ENCODE data around the gene SDC4. TPM values are rescaled to one million over a fixed set of nuclear protein-coding genes. Genes with fewer than 3 reads are reported as not detected.

Gene SDC4
- total RNA-seq, 1 donor from 2014 or later, result 26.9 TPM

DNA sequence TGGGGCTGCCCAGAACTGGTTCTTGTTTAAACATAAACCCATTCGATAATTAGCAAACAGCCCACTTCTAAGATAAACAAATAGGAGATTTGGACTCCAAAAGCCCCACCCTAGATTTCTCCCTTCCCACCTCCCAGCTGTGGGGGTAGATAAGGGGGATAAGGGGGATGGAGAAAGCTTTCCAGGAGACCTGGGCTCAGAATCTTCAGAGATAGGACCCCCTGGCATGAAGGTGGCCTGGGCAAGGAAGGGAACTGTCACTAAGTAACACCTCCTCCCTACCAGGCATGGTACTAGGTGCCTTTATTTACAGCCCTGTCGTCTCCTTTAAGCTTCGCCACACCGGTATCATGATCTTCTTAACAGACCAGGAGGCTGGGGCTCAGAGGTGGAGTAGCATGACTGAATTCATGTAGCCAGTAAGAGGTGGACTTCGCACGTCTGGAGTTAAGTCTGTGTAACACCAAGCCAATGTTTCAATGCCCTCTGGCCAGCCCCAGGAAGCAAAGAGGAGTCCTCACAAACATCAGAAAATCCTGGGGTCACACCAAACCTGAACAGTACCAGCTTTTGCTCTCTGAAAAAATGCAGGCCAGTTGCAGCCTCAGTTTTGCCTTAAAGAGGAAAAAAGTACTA lies 4.6 kb downstream of the SDC4 start:
- no peak for DNase-seq

DNA sequence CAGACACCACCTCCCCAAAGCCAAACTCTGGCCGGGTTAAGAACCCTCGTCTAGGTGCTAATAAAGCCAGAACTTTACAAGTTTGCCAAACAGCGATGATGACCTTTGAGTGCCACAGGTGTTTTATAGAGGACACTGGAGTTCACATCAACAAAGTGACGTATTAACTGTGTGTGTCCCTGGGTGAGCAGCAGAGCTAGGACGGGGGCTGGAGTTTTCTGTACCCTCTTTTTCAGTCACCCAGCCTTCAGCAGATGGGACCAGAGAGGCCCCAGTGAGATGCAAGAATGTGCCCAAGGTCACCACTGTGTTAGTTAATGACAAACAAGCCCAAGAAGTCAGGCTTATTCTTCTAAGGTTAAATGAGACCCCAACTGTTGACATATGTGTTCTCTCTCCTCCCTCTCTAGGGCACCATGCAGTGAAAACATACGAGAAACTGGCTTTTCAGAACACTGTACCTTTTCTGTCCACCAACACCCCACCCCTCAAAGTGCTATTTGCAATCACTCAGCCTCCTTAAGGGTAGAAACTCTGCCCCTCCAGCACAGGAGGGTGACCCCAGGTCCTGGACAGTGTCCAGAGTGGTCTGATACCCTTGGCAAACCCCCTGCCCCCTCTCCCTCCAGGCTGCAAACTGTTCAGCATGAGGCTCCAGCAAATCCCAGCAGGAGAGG lies 5.2 kb downstream of the SDC4 start:
- DNase-seq, result no peak

- DNase-seq, result peak; percentile 52
Measured at GRCh38 chr20:45341939-45342854, 6.0 kb downstream of the SDC4 start.

DNA sequence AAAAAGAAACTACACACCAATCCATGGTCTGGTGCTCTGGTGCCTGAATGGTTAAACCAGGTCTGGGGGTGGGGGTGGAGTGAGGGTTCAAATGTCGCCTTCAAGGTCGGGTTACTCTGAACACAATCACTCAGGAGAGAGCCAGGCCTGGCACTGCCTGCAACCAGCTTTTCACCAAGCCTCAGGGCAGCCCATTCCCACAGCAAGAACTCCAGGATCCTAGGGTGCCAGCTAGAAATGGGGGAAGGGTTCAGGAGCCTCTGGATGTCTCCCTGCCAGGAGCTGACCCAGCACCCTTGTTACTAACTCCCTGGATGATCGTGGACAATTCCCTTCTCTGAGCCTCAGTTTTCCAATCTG lies 6.7 kb downstream of the SDC4 start:
- no peak for DNase-seq

GRCh38 chr20:45340951-45341350 lies 7.3 kb downstream of the SDC4 start:
- DNase-seq, result no peak

DNA sequence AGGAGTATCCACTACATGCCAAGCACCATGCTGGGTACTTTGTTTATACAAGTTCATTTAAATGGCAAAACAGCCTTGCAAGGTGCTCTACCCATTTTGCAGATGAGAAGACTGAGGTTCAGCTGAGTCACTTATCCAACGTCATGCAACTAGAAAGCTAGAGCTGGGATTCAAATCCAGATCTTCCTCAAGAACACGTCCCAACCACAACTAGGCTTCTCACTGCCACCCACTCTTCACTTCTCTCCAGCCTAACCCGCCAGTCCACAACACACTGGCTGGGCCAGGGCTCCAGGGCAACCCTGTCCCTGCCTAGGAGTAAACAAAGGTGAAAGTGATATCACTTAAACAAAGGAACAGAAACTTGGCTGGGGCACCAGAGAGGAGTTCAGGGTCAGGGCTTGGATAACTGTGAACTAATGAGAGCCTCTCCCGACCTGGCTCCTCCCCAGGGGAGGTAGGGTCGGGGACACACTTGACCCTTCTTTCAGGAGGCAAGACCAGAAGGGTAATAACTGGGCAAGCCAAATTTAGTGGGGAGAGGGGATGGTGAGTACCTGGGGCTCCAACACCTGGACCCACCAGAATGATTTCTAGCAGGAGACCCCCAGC lies 7.9 kb downstream of the SDC4 start:
- no peak for DNase-seq

GRCh38 chr20:45339799-45340198 lies 8.4 kb downstream of the SDC4 start:
- no peak for DNase-seq

GRCh38 chr20:45339084-45339483 lies 9.1 kb downstream of the SDC4 start:
- DNase-seq, result no peak

DNA sequence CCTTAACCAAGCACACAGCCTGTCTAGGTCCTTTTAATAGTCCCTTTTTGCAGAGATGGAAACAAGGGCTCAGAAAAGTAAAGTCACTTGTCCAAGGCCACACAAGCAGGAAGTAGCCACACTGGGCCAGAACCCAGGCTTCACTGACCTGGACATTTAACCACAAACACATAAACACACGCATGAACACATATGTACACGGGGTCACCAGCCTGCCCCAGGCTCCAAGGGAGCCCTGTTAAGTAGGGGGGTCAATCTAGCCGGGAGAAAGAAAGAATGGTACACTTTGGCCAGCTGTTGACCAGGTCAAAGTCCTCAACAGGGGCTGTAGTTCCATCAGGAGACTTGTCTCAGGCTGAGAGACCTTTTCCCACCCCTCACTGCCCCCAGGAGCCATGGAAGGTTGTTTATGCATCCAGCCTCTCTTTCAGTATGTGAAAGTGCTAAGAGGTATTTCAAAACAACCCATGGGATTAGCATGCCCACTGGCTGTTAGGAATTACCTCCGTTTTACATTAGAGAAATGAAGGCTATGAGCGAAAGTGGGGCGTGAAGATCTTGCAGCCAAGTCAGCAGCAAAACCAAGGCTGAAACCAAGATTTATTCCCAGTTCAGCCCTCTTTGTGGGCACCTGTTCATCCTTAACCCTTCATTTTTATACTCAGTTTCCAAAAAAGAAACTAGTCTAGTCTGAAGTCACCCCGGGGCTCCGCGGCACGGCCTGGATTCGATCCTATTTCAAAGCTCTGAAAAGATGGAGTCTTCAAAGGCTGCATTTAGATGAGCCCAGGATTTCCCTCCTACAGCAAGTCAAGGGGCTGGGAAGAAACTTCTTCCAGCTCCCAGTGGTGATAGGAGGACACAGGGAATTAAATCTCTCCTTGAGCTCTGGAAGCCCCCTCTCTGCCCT lies 9.8 kb downstream of the SDC4 start:
- no peak for DNase-seq

DNA sequence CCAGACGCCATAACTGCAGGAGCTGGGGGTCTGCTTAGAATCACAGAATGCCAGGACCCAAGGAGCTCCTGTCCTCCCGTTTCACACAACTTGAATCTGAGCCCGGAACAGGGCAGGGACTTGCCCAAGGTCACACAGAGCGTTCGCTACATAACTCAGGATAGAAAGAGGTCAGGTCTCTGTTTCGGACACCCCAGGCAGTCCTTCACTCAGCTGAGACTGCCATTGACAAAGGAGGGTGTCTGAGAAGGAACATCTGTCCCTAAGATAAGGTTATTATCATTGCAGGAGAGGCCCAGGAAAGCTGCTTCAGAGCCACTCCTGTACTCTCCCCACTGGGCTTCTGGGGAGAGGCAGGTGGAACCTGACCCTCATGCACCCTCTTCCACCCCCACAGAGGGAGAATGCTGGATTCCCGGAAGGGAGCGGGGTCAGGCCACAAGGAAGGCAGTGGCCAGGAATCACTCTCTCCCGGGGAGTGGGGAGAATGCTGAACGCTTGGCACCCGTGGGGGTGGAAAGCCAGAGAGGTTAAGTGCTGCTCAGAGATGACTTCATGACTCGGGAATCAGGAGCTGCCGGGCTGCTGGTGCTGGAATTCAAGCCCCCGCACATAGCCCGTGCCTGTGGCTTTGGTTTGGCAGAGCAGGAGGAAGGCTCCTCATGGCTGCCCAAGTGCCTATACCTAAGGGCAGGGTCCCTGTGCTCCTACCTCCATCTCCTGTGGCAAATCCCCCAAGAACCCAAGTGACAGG lies 10.7 kb downstream of the SDC4 start:
- DNase-seq, result no peak

- DNase-seq, result no peak
Measured at GRCh38 chr20:45336530-45337366, 11.5 kb downstream of the SDC4 start.

GRCh38 chr20:45330476-45330875 lies 17.7 kb downstream of the SDC4 start:
- DNase-seq, result no peak

DNA sequence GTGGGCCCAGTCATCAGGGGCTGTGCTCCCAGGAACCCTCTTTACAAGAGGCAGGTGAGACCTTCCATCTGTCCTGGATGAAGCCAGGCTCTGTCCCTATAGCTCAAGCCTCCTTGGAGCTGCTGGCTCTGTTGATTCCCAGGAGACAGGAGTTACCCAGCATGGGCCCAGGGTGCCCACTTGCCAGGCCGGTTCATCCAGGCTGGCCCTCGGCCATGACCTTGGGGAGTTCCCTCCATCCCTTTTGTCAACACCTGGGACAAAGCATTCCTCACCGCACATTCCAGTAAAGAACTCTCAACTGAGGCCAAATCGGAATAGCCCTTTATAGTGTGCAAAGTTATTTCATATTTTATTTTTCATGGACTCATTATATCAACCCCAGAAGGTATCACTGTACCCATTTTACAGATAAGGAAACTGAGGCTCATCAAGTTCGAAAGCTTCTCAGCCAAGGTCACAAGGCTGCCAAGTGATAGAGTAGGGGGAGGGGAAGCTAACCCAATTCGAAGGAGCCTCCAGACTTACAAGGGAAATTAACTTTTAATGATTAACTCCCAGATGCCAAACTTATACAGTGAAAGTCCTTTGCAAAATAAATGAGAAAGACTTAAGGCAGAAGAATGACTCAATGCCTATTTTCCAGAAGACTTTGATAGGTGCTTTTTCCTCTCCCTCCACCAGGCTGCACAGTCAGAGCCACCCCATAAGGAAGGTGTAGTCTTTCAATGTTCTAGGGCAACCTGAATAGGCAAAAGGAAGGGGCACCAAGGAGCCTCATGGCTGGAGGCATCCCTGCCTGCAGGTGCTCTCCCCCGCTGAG lies 18.5 kb downstream of the SDC4 start:
- no peak for DNase-seq

GRCh38 chr20:45328451-45328850 lies 19.8 kb downstream of the SDC4 start:
- DNase-seq, result no peak

DNA sequence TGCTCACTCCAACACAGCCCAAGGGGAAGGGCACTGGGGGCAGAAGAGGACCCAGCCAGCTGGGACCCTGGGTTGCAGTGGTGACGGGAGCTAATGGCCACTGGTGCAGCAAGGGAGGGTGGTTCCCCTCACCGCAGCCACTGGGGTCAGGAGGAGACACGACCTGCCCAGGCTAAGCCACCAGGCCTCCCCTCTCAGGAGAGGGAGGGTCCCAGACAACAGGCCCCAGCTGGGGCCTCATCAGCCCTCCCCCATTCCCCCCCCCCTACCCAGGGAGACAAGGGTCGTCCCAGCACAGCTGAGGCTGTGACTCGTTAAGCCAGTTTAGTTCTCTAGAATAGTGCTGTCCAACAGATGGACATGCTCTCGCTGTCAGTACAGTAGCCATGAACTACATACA lies 22.9 kb downstream of the SDC4 start:
- DNase-seq, result no peak

DNA sequence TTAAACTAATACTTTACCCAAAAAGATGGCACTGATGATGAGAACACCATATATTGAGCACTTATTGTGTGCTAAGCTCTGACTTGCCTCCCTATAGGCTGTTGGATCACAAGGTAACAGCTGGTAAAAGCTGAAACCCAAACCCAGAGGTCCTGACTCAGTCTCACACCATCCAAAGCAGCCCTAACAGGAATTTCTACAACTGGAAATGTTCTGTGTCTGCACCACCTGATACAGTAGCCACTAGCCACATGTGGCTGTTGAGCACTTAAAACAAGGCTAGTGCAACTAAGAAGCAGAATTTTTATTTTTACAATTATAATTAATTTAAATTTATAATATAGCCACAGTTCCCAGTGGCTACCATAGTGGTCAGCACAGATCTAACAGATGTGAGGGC lies 24.5 kb downstream of the SDC4 start:
- DNase-seq, result no peak

GRCh38 chr20:45322952-45323383 lies 25.3 kb downstream of the SDC4 start:
- peak; percentile 46 for DNase-seq

DNA sequence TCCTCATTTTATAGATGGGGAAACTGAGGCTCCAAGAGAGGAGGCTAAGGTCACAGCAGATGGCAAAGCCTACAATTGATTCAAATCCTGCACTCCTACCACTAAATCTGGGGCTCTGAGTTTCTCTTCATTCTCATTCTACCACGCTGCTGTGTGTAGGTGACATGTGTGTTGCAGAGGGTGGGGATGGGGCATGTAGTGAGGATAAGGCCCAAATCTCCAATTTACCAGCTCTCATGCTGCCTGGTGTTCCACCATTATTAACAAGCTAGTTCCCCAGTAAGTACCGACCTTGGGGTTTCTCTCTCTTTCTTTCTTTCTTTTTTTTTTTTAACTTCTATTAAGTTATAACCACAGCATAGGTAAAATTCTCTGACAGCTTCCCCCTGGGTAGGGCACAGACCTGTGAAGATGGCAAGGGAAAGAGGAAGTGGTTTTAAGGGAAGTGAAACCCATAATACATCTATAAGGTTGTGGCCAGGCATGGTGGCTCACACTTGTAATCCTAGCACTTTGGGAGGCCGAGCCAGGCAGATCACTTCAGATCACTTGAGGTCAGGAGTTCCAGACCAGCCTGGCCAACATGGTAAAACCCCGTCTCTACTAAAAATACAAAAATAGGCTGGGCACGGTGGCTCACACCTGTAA lies 27.2 kb downstream of the SDC4 start:
- no peak for DNase-seq

DNA sequence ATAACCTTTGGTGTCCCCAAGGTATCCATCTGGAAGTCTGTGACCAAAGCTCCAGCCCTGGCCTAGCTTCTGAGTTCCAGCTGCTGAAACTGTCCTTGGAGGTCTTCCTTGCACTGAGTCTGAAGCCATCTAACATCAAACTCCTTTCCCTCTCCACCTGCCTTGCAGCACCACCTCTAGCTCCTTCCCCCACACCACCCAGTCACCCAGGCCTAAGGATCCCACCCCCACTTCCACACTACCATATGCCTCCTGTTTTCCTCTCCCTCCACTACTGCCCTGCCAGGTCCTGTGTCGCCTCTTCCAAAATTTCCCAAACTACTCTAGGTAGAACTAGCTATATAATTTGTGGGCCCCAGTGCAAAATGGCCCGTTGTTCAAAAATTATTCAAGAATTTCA lies 29.3 kb downstream of the SDC4 start:
- no peak for DNase-seq
